ENCODE results near the gene CDH11. TPM values are rescaled to one million over a fixed set of nuclear protein-coding genes. Genes with fewer than 3 reads are reported as not detected.
A peak's percentile ranks its signal among the peaks of the same experiment; 100 is the strongest.

Gene CDH11
- total RNA-seq, 1 donor from 2014 or later = 82.1 TPM

DNA sequence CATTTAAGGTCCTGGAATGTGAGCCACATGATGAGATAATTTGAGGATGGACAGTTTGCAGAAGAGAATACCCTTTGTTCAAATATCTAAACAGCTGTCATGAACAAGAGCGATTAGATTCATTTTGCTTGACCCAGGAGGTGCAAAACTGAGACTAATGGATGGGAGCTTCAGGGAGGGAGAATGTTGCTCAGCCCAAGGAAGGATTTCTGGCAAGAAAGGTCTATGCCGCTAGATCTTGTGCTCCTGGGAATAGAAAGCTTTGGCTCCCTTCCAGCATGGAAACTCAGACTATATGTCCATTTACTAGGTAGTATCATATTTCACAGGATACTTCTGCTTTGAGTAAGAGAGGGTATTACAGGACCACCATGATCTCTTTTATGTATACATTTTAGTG, 14.8 kb upstream of the CDH11 start:
- no peak for DNase-seq (ENCODE audit: low read depth)
- FAIRE-seq = no peak
- Histone ChIP-seq H3K4me3 (ENCODE audit: low read depth, low read length) (no peak overlapping the region), H3K27me3 (ENCODE audit: control insufficient read depth, insufficient read depth, low read length) (no peaks in the 10 kb centered on the region), H3K36me3 (ENCODE audit: control insufficient read depth, insufficient read depth, low read length) (no peaks in the 10 kb centered on the region)
- TF ChIP-seq CTCF (IDR thresholded peaks at IDR 0.05; ENCODE audit: insufficient read depth, low read length, severe bottlenecking) = no peak

DNA sequence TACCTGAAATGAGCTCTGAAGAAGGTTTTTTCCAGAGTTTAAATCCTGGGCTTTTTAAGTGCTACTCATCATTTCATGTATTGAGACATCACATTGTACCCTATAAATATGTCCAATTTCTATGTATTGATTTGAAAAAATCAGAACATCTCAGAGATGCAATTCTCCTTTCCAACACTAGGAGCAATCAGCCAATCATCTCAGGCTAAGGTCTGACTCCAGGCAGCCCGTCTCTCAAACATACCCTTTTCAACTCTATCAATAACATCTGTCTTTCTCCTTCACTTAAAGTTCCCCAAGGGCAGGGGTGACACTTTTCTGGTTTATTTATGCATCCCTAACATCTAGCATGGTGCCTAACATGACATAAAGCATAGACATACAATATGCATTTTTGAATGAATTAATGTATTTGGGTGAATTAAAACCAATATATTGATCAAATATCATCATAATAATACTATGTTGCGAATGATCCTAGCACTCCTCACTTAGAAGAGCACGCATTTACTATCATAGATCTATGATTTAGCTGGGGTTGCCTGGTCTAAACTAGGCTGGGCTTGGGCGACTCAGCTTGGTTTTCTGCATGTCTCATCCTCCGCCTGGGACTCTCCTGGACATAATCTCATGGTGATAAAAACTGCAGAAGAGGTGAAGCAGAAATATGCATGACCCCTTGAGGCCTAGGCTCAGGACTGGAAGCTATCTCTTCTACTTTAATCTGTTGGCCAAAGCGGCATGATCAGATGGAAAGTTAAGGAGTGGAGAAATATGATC, 5.2 kb upstream of the CDH11 start:
- H3K27me3 ChIP-seq (ENCODE audit: control insufficient read depth, insufficient read depth, low read length) = no peaks in the 10 kb centered on the region
- H3K36me3 ChIP-seq (ENCODE audit: control insufficient read depth, insufficient read depth, low read length) = no peaks in the 10 kb centered on the region
- TF ChIP-seq CTCF (IDR thresholded peaks at IDR 0.05; ENCODE audit: insufficient read depth, low read length, severe bottlenecking) = peak; percentile 20
- H3K4me3 ChIP-seq (ENCODE audit: low read depth, low read length) = no peak overlapping the region
- DNase-seq (ENCODE audit: low read depth) = no peak
- FAIRE-seq = no peak

DNA sequence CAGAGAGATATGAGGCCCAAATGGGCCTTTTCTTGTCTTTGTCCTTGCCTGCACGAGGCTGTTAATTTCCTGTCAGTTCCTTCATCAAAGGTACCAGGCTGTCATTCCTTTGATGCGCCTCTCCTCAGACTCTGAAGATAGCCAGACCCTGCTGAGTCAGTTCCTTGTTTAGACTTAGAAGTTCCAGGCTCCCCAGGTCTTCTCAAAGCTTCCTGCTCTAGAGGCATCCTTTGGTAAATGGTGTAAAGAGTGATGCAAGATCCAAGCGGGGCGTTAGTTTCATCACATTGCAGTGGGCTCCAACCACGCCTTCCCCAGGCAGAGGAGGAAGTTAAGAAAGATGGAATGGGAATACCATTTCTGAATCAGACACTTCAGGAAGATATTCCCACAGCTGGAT, 4.0 kb upstream of the CDH11 start:
- DNase-seq (ENCODE audit: low read depth) (peak; percentile 28), FAIRE-seq (no peak)
- TF ChIP-seq CTCF (IDR thresholded peaks at IDR 0.05; ENCODE audit: insufficient read depth, low read length, severe bottlenecking) = no peak
- Histone ChIP-seq H3K36me3 (ENCODE audit: control insufficient read depth, insufficient read depth, low read length) (no peaks in the 10 kb centered on the region), H3K27me3 (ENCODE audit: control insufficient read depth, insufficient read depth, low read length) (no peaks in the 10 kb centered on the region), H3K4me3 (ENCODE audit: low read depth, low read length) (no peak overlapping the region)

- no peaks in the 10 kb centered on the region for H3K27me3 ChIP-seq (ENCODE audit: control insufficient read depth, insufficient read depth, low read length)
- TF ChIP-seq CTCF (IDR thresholded peaks at IDR 0.05; ENCODE audit: insufficient read depth, low read length, severe bottlenecking) = no peak
- FAIRE-seq (no peak), DNase-seq (ENCODE audit: low read depth) (no peak)
- H3K4me3 ChIP-seq (ENCODE audit: low read depth, low read length) = no peak overlapping the region
- H3K36me3 ChIP-seq (ENCODE audit: control insufficient read depth, insufficient read depth, low read length) = no peaks in the 10 kb centered on the region
Observed at GRCh38 chr16:65125322-65125721, 3.5 kb upstream of the CDH11 start.

DNA sequence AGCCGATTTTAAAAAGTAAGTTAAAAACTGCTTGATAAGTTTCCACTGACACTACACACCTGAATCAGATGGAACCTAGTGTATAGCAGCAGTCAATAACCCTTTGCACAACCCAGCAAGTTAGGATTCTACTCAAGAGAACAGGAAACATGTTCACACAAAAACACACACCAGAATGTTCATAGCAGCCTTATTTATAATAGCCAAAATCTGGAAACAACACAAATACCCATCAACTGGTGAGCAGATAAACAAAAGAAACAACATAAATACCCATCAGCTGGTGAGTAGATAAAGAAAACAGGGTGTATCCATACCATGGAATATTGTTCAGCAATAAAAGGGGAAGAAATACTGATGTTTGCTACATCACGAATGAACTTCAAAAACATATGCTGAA, 2.7 kb upstream of the CDH11 start:
- FAIRE-seq (no peak), DNase-seq (ENCODE audit: low read depth) (no peak)
- TF ChIP-seq CTCF (IDR thresholded peaks at IDR 0.05; ENCODE audit: insufficient read depth, low read length, severe bottlenecking) = no peak
- H3K27me3 ChIP-seq (ENCODE audit: control insufficient read depth, insufficient read depth, low read length) = no peaks in the 10 kb centered on the region
- H3K4me3 ChIP-seq (ENCODE audit: low read depth, low read length) = no peak overlapping the region
- no peaks in the 10 kb centered on the region for H3K36me3 ChIP-seq (ENCODE audit: control insufficient read depth, insufficient read depth, low read length)

GRCh38 chr16:65124212-65124548, 2.3 kb upstream of the CDH11 start:
- H3K27me3 ChIP-seq (ENCODE audit: control insufficient read depth, insufficient read depth, low read length) = no peaks in the 10 kb centered on the region
- no peaks in the 10 kb centered on the region for H3K36me3 ChIP-seq (ENCODE audit: control insufficient read depth, insufficient read depth, low read length)
- DNase-seq (ENCODE audit: low read depth) (no peak), FAIRE-seq (no peak)
- no peak overlapping the region for H3K4me3 ChIP-seq (ENCODE audit: low read depth, low read length)
- TF ChIP-seq CTCF (IDR thresholded peaks at IDR 0.05; ENCODE audit: insufficient read depth, low read length, severe bottlenecking) = no peak

Measured in bronchial epithelial cell (primary cell).